DOHH2 (cell line): Measurements from ENCODE around the gene LCE5A.

Source experiments
- EZH2phosphoT487 ChIP-seq: fragments of 200-600 bp; sonication (generic); IDR thresholded peaks from 2 replicates; pipeline ENCODE4 v1.6.1; 2017; ENCODE audit warnings: borderline replicate concordance, mild to moderate bottlenecking, antibody characterized with exemption, low read length, moderate library complexity, mixed read lengths
- TF ChIP-seq, protein P1 (sequence below): fragments of 200-600 bp; sonication (generic); IDR thresholded peaks from one replicate; pipeline ENCODE4 v1.5.1; 2014; ENCODE audit warnings: antibody characterized with exemption, mild to moderate bottlenecking, low read depth, low read length; ENCODE audit not compliant: poor library complexity, severe bottlenecking

DNA sequence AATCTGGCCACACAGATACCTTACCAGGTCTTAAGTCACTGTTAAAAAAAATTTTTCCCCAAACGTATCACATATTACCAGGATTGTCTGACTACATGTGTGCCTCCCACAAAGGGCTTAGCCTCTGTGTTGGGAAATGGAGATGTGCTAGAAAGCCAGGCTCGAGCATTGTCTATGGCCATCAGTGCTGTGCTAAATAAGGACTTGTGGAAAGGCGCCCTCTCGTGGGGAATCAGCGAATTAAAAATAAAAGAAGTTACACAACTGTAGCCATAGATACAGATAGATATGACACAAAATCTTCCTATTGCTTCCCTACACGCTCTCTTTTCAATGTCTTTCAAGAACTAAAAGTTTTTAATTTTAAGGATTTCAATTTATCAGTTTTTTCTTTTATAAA is 49.1 kb upstream of the LCE5A start:
- TF ChIP-seq, protein P1, sequence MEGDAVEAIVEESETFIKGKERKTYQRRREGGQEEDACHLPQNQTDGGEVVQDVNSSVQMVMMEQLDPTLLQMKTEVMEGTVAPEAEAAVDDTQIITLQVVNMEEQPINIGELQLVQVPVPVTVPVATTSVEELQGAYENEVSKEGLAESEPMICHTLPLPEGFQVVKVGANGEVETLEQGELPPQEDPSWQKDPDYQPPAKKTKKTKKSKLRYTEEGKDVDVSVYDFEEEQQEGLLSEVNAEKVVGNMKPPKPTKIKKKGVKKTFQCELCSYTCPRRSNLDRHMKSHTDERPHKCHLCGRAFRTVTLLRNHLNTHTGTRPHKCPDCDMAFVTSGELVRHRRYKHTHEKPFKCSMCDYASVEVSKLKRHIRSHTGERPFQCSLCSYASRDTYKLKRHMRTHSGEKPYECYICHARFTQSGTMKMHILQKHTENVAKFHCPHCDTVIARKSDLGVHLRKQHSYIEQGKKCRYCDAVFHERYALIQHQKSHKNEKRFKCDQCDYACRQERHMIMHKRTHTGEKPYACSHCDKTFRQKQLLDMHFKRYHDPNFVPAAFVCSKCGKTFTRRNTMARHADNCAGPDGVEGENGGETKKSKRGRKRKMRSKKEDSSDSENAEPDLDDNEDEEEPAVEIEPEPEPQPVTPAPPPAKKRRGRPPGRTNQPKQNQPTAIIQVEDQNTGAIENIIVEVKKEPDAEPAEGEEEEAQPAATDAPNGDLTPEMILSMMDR: peak; percentile 67
- no peak for TF ChIP-seq EZH2phosphoT487
